H9 (cell line): ENCODE data around the gene CDC42SE1. TPM values are rescaled to one million over a fixed set of nuclear protein-coding genes. Genes with fewer than 3 reads are reported as not detected.

Experiments used
- DNase-seq: peaks from one replicate; pipeline ENCODE4 v3.0.0-alpha.2; 2017
- H2AFZ ChIP-seq: one replicate; pipeline ENCODE4 v1.6.1; 2013; ENCODE audit warnings: mild to moderate bottlenecking, low read length, control low read depth, moderate library complexity
- H2AK5ac ChIP-seq: 2 replicates; pipeline ENCODE4 v1.6.1; 2013; ENCODE audit warnings: low read length, control low read depth, mixed read lengths; ENCODE audit not compliant: insufficient read length
- H2BK120ac ChIP-seq: one replicate; pipeline ENCODE4 v1.6.1; 2013; ENCODE audit warnings: low read depth, mild to moderate bottlenecking, low read length, control low read depth, inconsistent platforms; ENCODE audit not compliant: poor library complexity, severe bottlenecking
- H2BK12ac ChIP-seq: 2 replicates; pipeline ENCODE4 v1.6.1; 2013; ENCODE audit warnings: low read length, control low read depth, mixed read lengths, low read depth; ENCODE audit not compliant: insufficient read length
- H2BK15ac ChIP-seq: 2 replicates; pipeline ENCODE4 v1.6.1; 2013; ENCODE audit warnings: low read depth, low read length, control low read depth
- H2BK20ac ChIP-seq: one replicate; pipeline ENCODE4 v1.6.1; 2013; ENCODE audit warnings: low read depth, mild to moderate bottlenecking, low read length, control low read depth, inconsistent platforms; ENCODE audit not compliant: poor library complexity, severe bottlenecking
- H2BK5ac ChIP-seq: 2 replicates; pipeline ENCODE4 v1.6.1; 2013; ENCODE audit warnings: low read length, control low read depth, mixed read lengths; ENCODE audit not compliant: insufficient read length
- H3K14ac ChIP-seq: 2 replicates; pipeline ENCODE4 v1.6.1; 2013; ENCODE audit warnings: low read length, control low read depth; ENCODE audit not compliant: insufficient read depth
- H3K18ac ChIP-seq: 2 replicates; pipeline ENCODE4 v1.6.1; 2013; ENCODE audit warnings: low read depth, mild to moderate bottlenecking, mixed read lengths, low read length, control low read depth; ENCODE audit not compliant: insufficient read length
- H3K23ac ChIP-seq: 2 replicates; pipeline ENCODE4 v1.6.1; 2013; ENCODE audit warnings: low read length, control low read depth, mixed read lengths, low read depth; ENCODE audit not compliant: insufficient read length
- H3K23me2 ChIP-seq: 2 replicates; pipeline ENCODE4 v1.6.1; 2013; ENCODE audit warnings: low read depth, mild to moderate bottlenecking, mixed read lengths, low read length, control low read depth; ENCODE audit not compliant: insufficient read length, poor library complexity, severe bottlenecking
- H3K27ac ChIP-seq: 2 replicates; pipeline ENCODE4 v1.5.1; 2013; ENCODE audit warnings: low read length, control low read depth, mixed read lengths, low read depth; ENCODE audit not compliant: insufficient read length
- H3K27me3 ChIP-seq: 2 replicates; pipeline ENCODE4 v1.6.1; 2013; ENCODE audit warnings: low read length, control low read depth, inconsistent platforms; ENCODE audit not compliant: insufficient read depth
- H3K4ac ChIP-seq: 2 replicates; pipeline ENCODE4 v1.6.1; 2013; ENCODE audit warnings: low read depth, mild to moderate bottlenecking, control low read depth, inconsistent platforms, low read length, moderate library complexity
- H3K4me1 ChIP-seq: 2 replicates; pipeline ENCODE4 v1.6.1; 2013; ENCODE audit warnings: low read length, control low read depth, inconsistent platforms; ENCODE audit not compliant: insufficient read depth
- H3K4me2 ChIP-seq: 2 replicates; pipeline ENCODE4 v1.6.1; 2013; ENCODE audit warnings: low read length, control low read depth, mixed read lengths; ENCODE audit not compliant: insufficient read length, insufficient read depth
- H3K56ac ChIP-seq: 2 replicates; pipeline ENCODE4 v1.6.1; 2013; ENCODE audit warnings: low read depth, mild to moderate bottlenecking, mixed read lengths, low read length, control low read depth; ENCODE audit not compliant: insufficient read length
- H3K79me1 ChIP-seq: 2 replicates; pipeline ENCODE4 v1.6.1; 2013; ENCODE audit warnings: low read depth, mild to moderate bottlenecking, moderate library complexity, low read length, control low read depth, inconsistent platforms; ENCODE audit not compliant: insufficient read depth, poor library complexity, severe bottlenecking
- H3K79me2 ChIP-seq: 2 replicates; pipeline ENCODE4 v1.6.1; 2013; ENCODE audit warnings: low read length, control low read depth, inconsistent platforms; ENCODE audit not compliant: insufficient read depth
- H3K9ac ChIP-seq: 2 replicates; pipeline ENCODE4 v1.6.1; 2013; ENCODE audit warnings: low read length, control low read depth, mixed read lengths; ENCODE audit not compliant: insufficient read length; ENCODE audit errors: extremely low read depth
- H3K9me3 ChIP-seq: one replicate; pipeline ENCODE4 v1.6.1; 2013; ENCODE audit warnings: low read depth, low read length, inconsistent platforms; ENCODE audit not compliant: control insufficient read depth
- H3T11ph ChIP-seq: one replicate; pipeline ENCODE4 v1.6.1; 2013; ENCODE audit warnings: mild to moderate bottlenecking, low read length, control low read depth, inconsistent platforms
- H4K20me1 ChIP-seq: one replicate; pipeline ENCODE4 v1.6.1; 2013; ENCODE audit not compliant: control insufficient read depth, insufficient read length, insufficient read depth
- H4K5ac ChIP-seq: 2 replicates; pipeline ENCODE4 v1.6.1; 2013; ENCODE audit warnings: low read depth, mild to moderate bottlenecking, mixed read lengths, low read length, control low read depth; ENCODE audit not compliant: insufficient read length
- H4K8ac ChIP-seq: replicated peaks from 2 replicates; pipeline ENCODE4 v1.6.1; 2013; ENCODE audit warnings: low read length, control low read depth, mixed read lengths, low read depth; ENCODE audit not compliant: insufficient read length
- H4K91ac ChIP-seq: 2 replicates; pipeline ENCODE4 v1.6.1; 2013; ENCODE audit warnings: low read depth, mild to moderate bottlenecking, moderate library complexity, mixed read lengths, low read length, control low read depth; ENCODE audit not compliant: insufficient read length
- H3K27ac Mint-ChIP-seq, 3 experiments: 2 replicates in 2 of 3; 3 replicates in 1 of 3; pipeline ENCODE4 v1.8.0; 2020 to 2021; ENCODE audit warnings: mixed read lengths in 3 of 3, mild to moderate bottlenecking in 1 of 3, moderate library complexity in 1 of 3
- H3K27me3 Mint-ChIP-seq: 2 replicates; pipeline ENCODE4 v1.8.0; 2021; ENCODE audit warnings: low read depth, mild to moderate bottlenecking, moderate library complexity, mixed read lengths
- H3K36me3 Mint-ChIP-seq, 3 experiments: 2 replicates in 2 of 3; 3 replicates in 1 of 3; pipeline ENCODE4 v1.8.0; 2020 to 2021; ENCODE audit warnings: low read depth in 3 of 3, mixed read lengths in 3 of 3; ENCODE audit not compliant: insufficient read depth in 1 of 3
- H3K4me1 Mint-ChIP-seq, 2 experiments: 2 replicates each; pipeline ENCODE4 v1.8.0; 2020; ENCODE audit warnings: mixed read lengths in 2 of 2
- H3K4me3 Mint-ChIP-seq, 2 experiments: 2 replicates in 1 of 2; 3 replicates in 1 of 2; pipeline ENCODE4 v1.8.0; 2020 to 2021; ENCODE audit warnings: mild to moderate bottlenecking in 2 of 2, mixed read lengths in 2 of 2, moderate library complexity in 1 of 2
- H3K9me3 Mint-ChIP-seq, 2 experiments: 2 replicates in 1 of 2; 3 replicates in 1 of 2; pipeline ENCODE4 v1.8.0; 2020; ENCODE audit warnings: mild to moderate bottlenecking in 2 of 2, mixed read lengths in 2 of 2, moderate library complexity in 1 of 2
- CTCF ChIP-seq: fragments of 200-600 bp; sonication (generic); conservative IDR thresholded peaks from 3 replicates; pipeline ENCODE4 v1.8.0; 2021; ENCODE audit warnings: antibody characterized with exemption, mild to moderate bottlenecking
- WGBS: extraction: QIAGEN DNeasy Blood & Tissue Kit; methylation state at CpG from one replicate; pipeline ENCODE4 v1.1.7; 2013; ENCODE audit warnings: missing lambda C conversion rate, low lambda C conversion rate, mixed read lengths; ENCODE audit not compliant: insufficient read length; ENCODE audit errors: extremely low coverage; 5-methylcytosine and 5-hydroxymethylcytosine counted together
- total RNA-seq: library from RNA; stranded (reverse); gene quantifications from 2 replicates; pipeline ENCODE4 v1.2.1, GENCODE V29; 2021

The CDC42SE1 gene
- total RNA-seq, 1 experiment from 2014 or later, result 87.3 TPM

DNA sequence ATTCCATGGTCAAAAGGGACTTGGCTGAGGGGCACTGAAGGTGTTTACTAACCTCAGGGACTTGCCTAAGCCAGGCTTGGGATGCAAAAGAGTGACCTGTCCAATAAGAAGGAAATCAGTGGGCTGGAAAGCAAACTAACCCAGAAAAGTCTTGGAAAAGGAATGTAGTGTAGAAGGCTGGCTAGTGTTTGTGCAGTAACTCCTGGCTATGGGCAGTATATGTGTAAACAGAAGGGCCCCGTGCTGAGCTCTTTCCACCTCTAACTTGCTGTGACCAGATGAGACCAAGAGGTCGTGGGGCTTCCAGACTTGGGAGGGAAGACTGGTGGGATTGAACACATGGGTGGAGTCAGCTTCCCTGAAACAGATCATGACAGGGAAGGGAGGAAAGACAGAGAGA, 56.8 kb downstream of the CDC42SE1 start:
- no peak for TF ChIP-seq CTCF
- H3K56ac ChIP-seq, result no peak overlapping the region
- Mint-ChIP-seq H3K4me1 (peaks cover 23 to 29% of the 10 kb centered on the region in 2 experiments), H3K27ac (peak overlapping the region in 2 of 3 experiments; percentile 26 to 42; a peak in 2 of 7 replicates), H3K9me3 (no peaks in the 10 kb centered on the region; a peak in 1 of 5 replicates), H3K36me3 (peaks cover 0 to 8% (median 5%) of the 10 kb centered on the region in 3 experiments; a peak in 2 of 7 replicates), H3K27me3 (no peaks in the 10 kb centered on the region; the same call in 1 of the 2 replicates), H3K4me3 (no peak overlapping the region)
- H2BK20ac ChIP-seq, result no peak overlapping the region
- H3K23me2 ChIP-seq, result peaks cover 4% of the 10 kb centered on the region
- H3T11ph ChIP-seq, result no peak overlapping the region
- no peaks in the 10 kb centered on the region for H4K20me1 ChIP-seq
- no CpG with 5 or more reads among the region's 2 CpGs for WGBS
- no peak overlapping the region for H3K23ac ChIP-seq
- no peaks in the 10 kb centered on the region for H3K9me3 ChIP-seq
- no peak overlapping the region for H2BK12ac ChIP-seq
- H4K8ac ChIP-seq, result no peak overlapping the region
- no peak overlapping the region for H3K9ac ChIP-seq
- H2BK15ac ChIP-seq, result no peak overlapping the region
- H3K18ac ChIP-seq, result no peak overlapping the region
- no peaks in the 10 kb centered on the region for H3K79me2 ChIP-seq
- no peak overlapping the region for H2AK5ac ChIP-seq
- no peak overlapping the region for H2BK120ac ChIP-seq
- no peaks in the 10 kb centered on the region for H3K27me3 ChIP-seq
- no peak overlapping the region for H3K27ac ChIP-seq
- H3K79me1 ChIP-seq, result no peaks in the 10 kb centered on the region
- no peak overlapping the region for H3K4me2 ChIP-seq
- H3K4ac ChIP-seq, result no peak overlapping the region
- peaks cover 3% of the 10 kb centered on the region; the same call in 1 of the 2 replicates for H3K4me1 ChIP-seq
- H2BK5ac ChIP-seq, result no peak overlapping the region
- no peak overlapping the region for H4K5ac ChIP-seq
- H2AFZ ChIP-seq, result no peak overlapping the region
- no peak overlapping the region for H4K91ac ChIP-seq
- H3K14ac ChIP-seq, result no peak overlapping the region
- DNase-seq, result no peak
